Epithelial cell of prostate (primary cell): ENCODE results near the gene KCMF1.
A peak's percentile ranks its signal among the peaks of the same experiment; 100 is the strongest.

Experiments
- DNase-seq: peaks from one replicate; pipeline ENCODE4 v3.0.0-alpha.2; 2011; ENCODE audit warnings: low read depth, low spot score
- H3K27ac ChIP-seq: fragments of 450-650 bp; 2 replicates; pipeline ENCODE4 v1.5.1; 2017; ENCODE audit warnings: mild to moderate bottlenecking

The KCMF1 gene

DNA sequence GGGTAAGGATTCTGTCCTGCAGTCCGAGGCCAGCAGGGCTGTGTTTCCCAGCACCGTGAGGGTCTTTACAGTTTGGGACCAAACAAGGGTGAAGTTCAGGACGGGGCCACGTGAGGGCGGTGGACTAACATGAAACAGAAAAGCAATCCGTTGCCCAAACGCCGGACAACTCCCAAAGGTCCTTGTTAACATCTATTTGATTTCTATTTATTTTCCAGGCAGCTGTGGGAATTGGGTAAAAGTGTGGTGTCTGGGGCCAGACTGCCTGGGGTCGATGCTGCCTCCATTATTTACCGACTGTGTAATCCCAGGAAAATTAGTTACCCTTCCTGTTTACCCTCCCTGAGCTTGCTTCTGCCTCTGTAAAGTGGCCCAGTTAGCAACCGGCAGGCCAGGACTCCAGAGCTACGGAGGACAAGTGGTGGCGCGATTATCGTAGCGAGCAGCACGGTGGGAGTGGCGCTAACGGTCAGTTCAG, 96.0 kb downstream of the KCMF1 start:
- H3K27ac ChIP-seq, result no peak overlapping the region
- peak; percentile 26 for DNase-seq

DNA sequence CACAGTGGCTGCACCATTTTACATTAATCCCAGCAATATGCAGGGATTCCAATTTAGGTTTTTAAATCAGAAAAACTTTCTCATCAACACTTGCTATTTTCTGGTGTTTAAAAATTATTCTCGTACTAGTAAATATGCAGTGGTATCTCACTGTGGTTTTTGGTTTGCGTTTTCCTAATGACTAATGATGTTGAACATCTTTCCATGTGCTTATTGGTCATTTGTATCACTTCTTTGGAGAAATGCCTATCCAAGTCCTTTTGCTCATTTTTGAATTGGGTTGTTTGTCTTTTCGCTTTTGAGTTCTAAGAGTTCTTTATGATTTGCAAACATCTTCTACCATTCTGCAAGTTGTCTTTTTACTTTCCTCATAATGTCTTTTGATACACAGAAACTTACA, 100.1 kb downstream of the KCMF1 start:
- DNase-seq, result no peak
- H3K27ac ChIP-seq, result no peak overlapping the region

DNA sequence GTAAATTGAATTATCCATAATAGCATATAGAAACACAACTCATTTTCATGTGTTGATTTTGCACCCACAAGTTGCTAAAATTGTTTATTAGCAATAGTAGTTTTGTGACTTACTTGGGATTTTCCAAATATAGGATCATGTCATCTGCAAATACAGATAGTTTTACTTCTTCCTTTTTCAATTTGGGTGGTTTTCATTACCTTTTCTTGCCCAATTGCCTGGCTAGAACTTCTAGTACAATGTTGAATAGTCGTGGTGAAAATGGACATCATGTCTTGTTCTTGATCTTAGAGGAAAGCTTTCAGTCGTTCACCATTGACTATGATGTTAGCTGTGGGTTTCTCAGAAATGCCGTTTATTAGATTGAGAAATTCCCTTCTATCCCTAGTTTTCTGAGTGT, 102.1 kb downstream of the KCMF1 start:
- H3K27ac ChIP-seq, result no peak overlapping the region
- no peak for DNase-seq

DNA sequence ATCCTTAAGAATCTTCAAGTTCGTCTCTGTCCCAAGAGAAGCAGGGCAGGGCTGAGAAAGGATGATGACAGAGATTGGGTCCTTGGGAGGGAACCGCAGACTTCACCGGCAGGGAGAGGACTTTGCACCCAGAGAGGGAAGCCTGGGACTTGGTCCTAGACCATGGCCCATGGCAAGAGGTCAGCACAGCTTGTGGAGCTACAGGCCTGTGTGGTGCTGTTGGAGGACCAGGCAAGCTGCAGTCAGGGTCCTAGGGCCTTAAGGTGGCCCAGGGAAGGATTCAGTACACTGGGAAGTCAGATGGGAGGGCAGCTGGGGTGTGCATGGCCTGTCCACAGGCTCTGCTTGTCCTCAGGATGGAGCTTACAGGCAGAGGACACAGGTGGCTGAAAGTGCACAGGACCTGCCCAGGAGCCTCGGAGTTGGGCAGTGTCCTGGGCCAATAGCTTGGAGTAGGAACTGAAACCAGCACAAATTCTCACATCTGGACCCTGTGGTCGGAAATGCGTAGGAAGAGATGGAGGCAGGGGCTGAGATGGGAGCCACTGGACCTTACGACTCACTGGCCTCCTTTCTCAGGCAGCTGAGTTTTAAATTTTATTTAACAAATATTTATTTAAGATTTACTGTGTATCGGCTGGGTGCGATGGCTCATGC, 105.8 kb downstream of the KCMF1 start:
- no peak for DNase-seq
- H3K27ac ChIP-seq, result no peak overlapping the region

DNA sequence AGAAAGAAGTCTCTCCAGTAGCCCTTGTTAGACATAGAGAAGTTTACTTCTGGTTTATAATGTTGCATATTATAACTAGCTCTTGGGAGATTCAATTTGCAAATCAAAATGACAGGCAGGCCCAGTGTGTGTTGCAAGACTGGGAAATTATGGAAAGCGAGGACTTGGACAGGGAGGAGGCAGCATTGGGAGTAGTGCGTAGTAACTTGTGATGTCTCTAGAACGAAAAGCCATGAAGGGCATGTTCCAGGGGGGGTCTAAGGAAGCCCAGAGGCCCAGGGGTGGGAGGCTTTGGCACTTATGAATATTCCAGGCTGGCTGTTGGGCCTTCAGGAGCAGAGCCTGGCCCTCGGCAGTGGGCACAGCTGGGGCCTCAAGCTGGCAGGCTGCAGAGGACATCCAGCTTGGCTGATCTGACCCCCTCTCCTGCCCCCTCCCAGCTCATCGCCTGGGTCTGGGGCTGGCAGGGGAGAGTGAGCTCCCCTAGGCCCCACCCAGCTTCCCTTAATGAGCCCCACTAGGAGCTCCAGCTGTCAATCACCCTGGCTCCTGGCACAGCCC, 107.0 kb downstream of the KCMF1 start:
- DNase-seq, result no peak
- H3K27ac ChIP-seq, result no peak overlapping the region

DNA sequence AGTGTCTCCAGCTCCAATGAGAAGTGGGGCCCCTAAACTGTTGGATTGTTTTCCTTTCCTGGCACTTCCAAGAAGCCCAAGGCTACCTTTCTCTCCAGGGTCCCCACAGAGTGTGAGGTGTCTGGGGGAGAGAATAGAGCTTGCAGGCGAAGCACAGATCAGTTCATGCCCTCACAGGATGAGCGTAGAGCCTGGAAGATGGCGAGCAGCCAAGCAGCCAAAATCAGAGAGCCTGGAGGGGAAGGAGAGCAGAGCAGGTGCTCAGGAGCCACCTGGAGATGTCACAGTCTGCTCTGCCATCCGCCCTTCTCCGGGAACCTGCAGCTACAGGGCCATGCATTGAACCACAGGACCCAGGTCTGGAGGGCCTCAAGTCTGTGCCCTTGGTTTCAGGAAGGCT, 107.6 kb downstream of the KCMF1 start:
- DNase-seq, result no peak

DNA sequence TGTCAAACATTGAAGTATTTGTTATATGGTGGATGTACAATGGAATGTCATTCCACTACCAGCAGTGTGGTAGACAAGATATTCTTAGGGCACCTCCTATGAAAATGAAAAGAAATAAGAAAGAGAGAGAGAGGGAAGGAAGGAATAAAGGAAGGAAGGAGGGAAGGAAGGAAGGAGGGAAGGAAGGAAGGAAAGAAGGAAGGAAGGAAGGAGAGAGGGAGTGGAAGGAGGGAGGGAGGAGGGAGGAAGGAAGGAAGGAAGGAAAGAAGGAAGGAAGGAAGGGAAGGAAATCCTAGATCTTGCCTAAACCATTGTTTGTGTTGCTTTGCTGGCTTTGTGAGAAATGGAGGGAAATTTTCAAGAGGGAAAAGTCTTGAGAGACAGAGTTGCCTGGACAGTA, 112.1 kb downstream of the KCMF1 start:
- no peak overlapping the region for H3K27ac ChIP-seq
- DNase-seq, result no peak

More for the DNA sequence above, 107.6 kb downstream of the KCMF1 start:
- no peak overlapping the region for H3K27ac ChIP-seq

DNA sequence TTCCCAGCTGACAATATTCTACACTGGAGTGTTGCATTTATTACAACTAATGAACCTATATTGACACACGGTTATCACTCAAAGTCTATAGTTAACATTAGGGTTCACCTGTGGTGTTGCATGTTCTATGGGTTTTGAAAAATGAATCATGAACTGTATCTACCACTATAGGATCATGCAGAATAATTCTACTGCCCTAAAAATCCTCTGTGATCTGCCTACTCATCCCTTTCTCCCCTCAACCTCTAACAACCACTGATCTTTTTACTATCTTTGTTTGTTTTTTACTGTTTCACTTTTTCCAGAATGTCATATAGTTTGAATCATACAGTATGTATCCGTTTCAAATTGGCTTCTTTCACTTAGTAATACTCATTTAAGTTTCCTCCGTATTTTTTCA, 114.6 kb downstream of the KCMF1 start:
- H3K27ac ChIP-seq, result no peak overlapping the region
- DNase-seq, result no peak

DNA sequence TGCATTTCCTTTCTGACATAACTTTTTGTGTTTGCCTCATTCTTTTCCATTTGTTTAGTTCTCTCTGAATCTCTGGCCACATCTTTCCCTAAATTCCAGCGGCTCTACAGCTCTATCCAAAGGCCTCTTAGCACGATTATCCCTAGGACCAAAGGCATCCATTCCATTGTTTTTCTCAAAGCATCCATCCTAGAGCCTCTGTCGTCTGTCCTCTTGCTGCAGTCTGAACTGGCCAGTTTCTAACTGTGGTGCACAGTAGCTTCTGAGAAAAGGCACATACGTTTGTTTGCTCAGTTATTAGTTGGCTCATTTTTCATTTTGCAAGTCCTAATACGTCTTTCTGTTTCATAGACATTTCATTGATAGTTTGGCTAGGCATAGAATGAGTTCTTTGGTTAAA, 116.6 kb downstream of the KCMF1 start:
- no peak for DNase-seq
- no peak overlapping the region for H3K27ac ChIP-seq

DNA sequence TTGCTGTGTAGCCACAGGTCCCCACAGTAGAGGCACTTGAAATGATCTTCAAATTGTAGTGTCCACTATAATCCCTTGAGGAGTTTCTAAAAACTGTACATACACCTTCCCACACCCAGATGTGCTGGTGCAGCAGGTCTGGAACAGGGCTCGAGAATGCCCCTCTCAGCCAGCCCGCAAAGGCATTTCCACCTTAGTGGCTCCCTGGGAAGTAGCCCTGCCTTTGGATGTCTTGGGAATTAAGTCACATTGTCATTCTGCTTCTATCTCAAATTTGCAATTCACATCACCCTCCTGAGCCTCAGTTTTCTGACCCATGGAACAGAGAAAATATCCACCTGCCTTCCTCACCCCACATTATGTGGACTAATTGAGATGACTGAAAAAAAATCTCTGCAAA, 118.0 kb downstream of the KCMF1 start:
- no peak overlapping the region for H3K27ac ChIP-seq
- DNase-seq, result no peak

DNA sequence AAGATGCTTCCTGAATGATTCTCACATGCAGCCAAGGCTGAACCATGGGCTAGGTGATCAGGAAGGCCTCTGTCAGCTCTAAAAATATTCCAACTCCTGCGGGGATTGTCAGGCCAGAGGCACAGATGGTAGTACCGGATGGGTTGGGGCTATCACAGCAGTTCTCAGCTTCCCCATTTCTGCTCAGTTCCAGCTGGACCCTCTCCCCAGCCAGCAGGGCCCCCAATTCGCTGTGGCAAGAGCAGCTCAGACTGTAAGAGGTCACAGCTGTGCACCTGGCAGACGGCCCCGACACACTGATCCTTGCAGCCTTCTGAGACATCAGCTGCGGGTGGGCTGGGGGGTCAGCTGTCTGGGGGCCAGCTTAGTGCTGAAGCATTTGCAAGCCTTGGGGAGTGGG, 118.6 kb downstream of the KCMF1 start:
- DNase-seq, result no peak
- no peak overlapping the region for H3K27ac ChIP-seq

DNA sequence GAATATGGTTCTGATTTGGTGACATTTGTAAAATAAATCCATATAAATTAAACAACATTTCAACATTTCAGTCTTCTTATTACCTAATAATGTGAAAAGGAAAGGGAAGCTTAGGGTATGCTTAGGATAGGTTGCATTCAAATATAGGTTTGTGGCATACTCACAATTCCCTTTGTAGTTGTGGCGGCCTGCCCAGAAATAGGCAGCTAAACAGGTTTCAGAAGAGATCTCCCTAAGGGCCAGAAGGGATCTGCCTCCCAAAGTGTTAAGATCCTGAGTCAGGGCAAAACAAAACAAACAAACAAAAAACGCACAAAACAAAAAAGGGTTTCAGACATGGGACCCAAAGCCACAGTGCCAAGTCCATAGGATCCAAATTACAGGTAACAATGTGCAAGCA, 120.9 kb downstream of the KCMF1 start:
- peak; percentile 45 for DNase-seq
- H3K27ac ChIP-seq, result no peak overlapping the region

DNA sequence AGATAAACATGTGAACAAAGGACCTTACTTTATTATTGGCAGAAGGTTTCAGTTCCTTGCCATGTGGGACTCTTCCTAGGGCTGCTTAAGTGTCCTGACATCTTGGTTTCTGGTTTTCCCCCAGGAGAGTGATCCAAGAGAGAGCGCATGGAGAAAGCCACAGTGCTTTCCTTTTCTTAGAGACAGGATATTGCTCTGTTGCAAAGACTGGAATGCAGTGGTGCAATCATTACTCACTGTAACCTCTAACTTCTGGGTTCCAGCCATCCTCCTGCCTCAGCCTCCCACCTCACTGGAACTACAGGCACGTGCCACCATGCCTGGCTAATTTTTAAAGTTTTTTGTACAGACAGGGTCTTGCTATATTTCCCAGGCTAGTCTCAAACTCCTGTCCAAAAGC, 124.1 kb downstream of the KCMF1 start:
- no peak for DNase-seq

DNA sequence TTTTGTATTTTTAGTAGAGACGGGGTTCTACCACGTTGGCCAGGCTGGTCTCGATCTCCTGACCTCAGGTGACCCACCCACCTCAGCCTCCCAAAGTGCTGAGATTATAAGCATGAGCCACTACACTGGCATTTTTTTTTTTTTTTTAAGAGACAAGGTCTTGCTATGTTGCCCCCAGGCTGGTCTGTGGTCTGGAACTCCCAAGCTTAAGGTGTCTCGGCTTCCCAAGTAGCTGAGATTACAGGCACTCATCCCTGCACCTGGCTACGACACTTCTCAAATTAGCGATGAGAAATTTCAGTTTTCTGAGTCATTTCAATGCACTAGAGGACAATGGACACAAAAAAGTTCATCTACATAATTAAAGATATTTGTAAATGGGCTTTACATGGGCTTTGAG, 125.7 kb downstream of the KCMF1 start:
- H3K27ac ChIP-seq, result no peak overlapping the region
- no peak for DNase-seq

More for the DNA sequence above, 124.1 kb downstream of the KCMF1 start:
- no peak overlapping the region for H3K27ac ChIP-seq

DNA sequence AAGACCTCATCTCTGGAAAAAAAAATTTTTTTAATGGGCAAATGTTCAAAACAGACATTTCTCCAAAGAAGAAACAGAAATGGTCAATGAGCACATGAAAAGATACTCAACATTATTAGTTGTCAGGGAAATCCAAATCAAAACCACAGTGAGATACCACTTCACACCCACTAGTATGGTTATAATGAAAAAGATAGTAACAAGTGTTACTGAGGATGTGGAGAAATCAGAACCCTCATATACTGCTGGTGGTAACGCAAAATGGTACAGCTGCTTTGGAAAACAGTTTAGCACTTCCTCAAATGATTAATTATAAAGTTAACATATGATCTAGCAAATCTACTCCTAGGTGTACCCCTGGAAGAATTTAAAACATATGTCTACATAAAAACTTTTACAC, 133.3 kb downstream of the KCMF1 start:
- H3K27ac ChIP-seq, result no peak overlapping the region
- DNase-seq, result no peak

DNA sequence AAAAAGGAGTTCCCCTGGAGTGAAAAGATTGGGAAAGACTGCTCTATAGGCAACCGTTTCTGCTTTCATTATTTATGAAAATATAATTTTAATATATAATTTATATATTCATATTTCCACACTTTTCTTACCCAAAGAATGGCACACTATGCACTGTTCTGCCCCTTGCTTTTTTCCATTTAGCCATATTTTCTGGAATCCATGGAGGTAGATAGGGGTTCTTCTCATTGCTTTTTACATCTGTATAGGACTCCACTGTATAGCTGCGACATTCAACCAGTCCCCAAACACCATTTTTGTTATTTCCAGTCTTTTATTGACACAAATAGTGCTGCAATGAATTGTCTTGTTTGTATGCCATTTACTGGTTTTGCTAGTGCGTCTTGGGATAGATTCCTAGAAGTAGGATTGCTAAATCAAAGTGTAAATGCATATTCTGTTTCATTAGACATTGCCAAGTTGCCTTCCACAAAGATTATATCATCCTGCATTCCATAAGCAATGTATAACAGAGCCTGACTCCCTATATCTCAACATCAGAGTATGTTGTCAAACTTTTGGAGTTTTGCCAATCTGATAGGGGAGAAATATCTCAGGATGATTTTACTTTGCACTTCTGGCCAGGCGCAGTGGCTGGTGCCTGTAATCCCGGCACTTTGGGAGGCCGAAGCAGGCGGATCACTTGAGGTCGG, 135.7 kb downstream of the KCMF1 start:
- H3K27ac ChIP-seq, result no peak overlapping the region

More for the DNA sequence above, 135.7 kb downstream of the KCMF1 start:
- peak; percentile 46 for DNase-seq
